H9 (cell line): ENCODE measurements around the gene KHNYN. TPM values are rescaled to one million over a fixed set of nuclear protein-coding genes. Genes with fewer than 3 reads are reported as not detected.

Experiments used
- DNase-seq: peaks from one replicate; pipeline ENCODE4 v3.0.0-alpha.2; 2017
- H2AFZ ChIP-seq: one replicate; pipeline ENCODE4 v1.6.1; 2013; ENCODE audit warnings: mild to moderate bottlenecking, low read length, control low read depth, moderate library complexity
- H2AK5ac ChIP-seq: 2 replicates; pipeline ENCODE4 v1.6.1; 2013; ENCODE audit warnings: low read length, control low read depth, mixed read lengths; ENCODE audit not compliant: insufficient read length
- H2BK120ac ChIP-seq: one replicate; pipeline ENCODE4 v1.6.1; 2013; ENCODE audit warnings: low read depth, mild to moderate bottlenecking, low read length, control low read depth, inconsistent platforms; ENCODE audit not compliant: poor library complexity, severe bottlenecking
- H2BK12ac ChIP-seq: 2 replicates; pipeline ENCODE4 v1.6.1; 2013; ENCODE audit warnings: low read length, control low read depth, mixed read lengths, low read depth; ENCODE audit not compliant: insufficient read length
- H2BK15ac ChIP-seq: 2 replicates; pipeline ENCODE4 v1.6.1; 2013; ENCODE audit warnings: low read depth, low read length, control low read depth
- H2BK20ac ChIP-seq: one replicate; pipeline ENCODE4 v1.6.1; 2013; ENCODE audit warnings: low read depth, mild to moderate bottlenecking, low read length, control low read depth, inconsistent platforms; ENCODE audit not compliant: poor library complexity, severe bottlenecking
- H2BK5ac ChIP-seq: 2 replicates; pipeline ENCODE4 v1.6.1; 2013; ENCODE audit warnings: low read length, control low read depth, mixed read lengths; ENCODE audit not compliant: insufficient read length
- H3K14ac ChIP-seq: 2 replicates; pipeline ENCODE4 v1.6.1; 2013; ENCODE audit warnings: low read length, control low read depth; ENCODE audit not compliant: insufficient read depth
- H3K18ac ChIP-seq: 2 replicates; pipeline ENCODE4 v1.6.1; 2013; ENCODE audit warnings: low read depth, mild to moderate bottlenecking, mixed read lengths, low read length, control low read depth; ENCODE audit not compliant: insufficient read length
- H3K23ac ChIP-seq: 2 replicates; pipeline ENCODE4 v1.6.1; 2013; ENCODE audit warnings: low read length, control low read depth, mixed read lengths, low read depth; ENCODE audit not compliant: insufficient read length
- H3K23me2 ChIP-seq: 2 replicates; pipeline ENCODE4 v1.6.1; 2013; ENCODE audit warnings: low read depth, mild to moderate bottlenecking, mixed read lengths, low read length, control low read depth; ENCODE audit not compliant: insufficient read length, poor library complexity, severe bottlenecking
- H3K27ac ChIP-seq: 2 replicates; pipeline ENCODE4 v1.5.1; 2013; ENCODE audit warnings: low read length, control low read depth, mixed read lengths, low read depth; ENCODE audit not compliant: insufficient read length
- H3K27me3 ChIP-seq: 2 replicates; pipeline ENCODE4 v1.6.1; 2013; ENCODE audit warnings: low read length, control low read depth, inconsistent platforms; ENCODE audit not compliant: insufficient read depth
- H3K4ac ChIP-seq: 2 replicates; pipeline ENCODE4 v1.6.1; 2013; ENCODE audit warnings: low read depth, mild to moderate bottlenecking, control low read depth, inconsistent platforms, low read length, moderate library complexity
- H3K4me1 ChIP-seq: 2 replicates; pipeline ENCODE4 v1.6.1; 2013; ENCODE audit warnings: low read length, control low read depth, inconsistent platforms; ENCODE audit not compliant: insufficient read depth
- H3K4me2 ChIP-seq: 2 replicates; pipeline ENCODE4 v1.6.1; 2013; ENCODE audit warnings: low read length, control low read depth, mixed read lengths; ENCODE audit not compliant: insufficient read length, insufficient read depth
- H3K56ac ChIP-seq: 2 replicates; pipeline ENCODE4 v1.6.1; 2013; ENCODE audit warnings: low read depth, mild to moderate bottlenecking, mixed read lengths, low read length, control low read depth; ENCODE audit not compliant: insufficient read length
- H3K79me1 ChIP-seq: 2 replicates; pipeline ENCODE4 v1.6.1; 2013; ENCODE audit warnings: low read depth, mild to moderate bottlenecking, moderate library complexity, low read length, control low read depth, inconsistent platforms; ENCODE audit not compliant: insufficient read depth, poor library complexity, severe bottlenecking
- H3K79me2 ChIP-seq: 2 replicates; pipeline ENCODE4 v1.6.1; 2013; ENCODE audit warnings: low read length, control low read depth, inconsistent platforms; ENCODE audit not compliant: insufficient read depth
- H3K9ac ChIP-seq: 2 replicates; pipeline ENCODE4 v1.6.1; 2013; ENCODE audit warnings: low read length, control low read depth, mixed read lengths; ENCODE audit not compliant: insufficient read length; ENCODE audit errors: extremely low read depth
- H3K9me3 ChIP-seq: one replicate; pipeline ENCODE4 v1.6.1; 2013; ENCODE audit warnings: low read depth, low read length, inconsistent platforms; ENCODE audit not compliant: control insufficient read depth
- H3T11ph ChIP-seq: one replicate; pipeline ENCODE4 v1.6.1; 2013; ENCODE audit warnings: mild to moderate bottlenecking, low read length, control low read depth, inconsistent platforms
- H4K20me1 ChIP-seq: one replicate; pipeline ENCODE4 v1.6.1; 2013; ENCODE audit not compliant: control insufficient read depth, insufficient read length, insufficient read depth
- H4K5ac ChIP-seq: 2 replicates; pipeline ENCODE4 v1.6.1; 2013; ENCODE audit warnings: low read depth, mild to moderate bottlenecking, mixed read lengths, low read length, control low read depth; ENCODE audit not compliant: insufficient read length
- H4K8ac ChIP-seq: replicated peaks from 2 replicates; pipeline ENCODE4 v1.6.1; 2013; ENCODE audit warnings: low read length, control low read depth, mixed read lengths, low read depth; ENCODE audit not compliant: insufficient read length
- H4K91ac ChIP-seq: 2 replicates; pipeline ENCODE4 v1.6.1; 2013; ENCODE audit warnings: low read depth, mild to moderate bottlenecking, moderate library complexity, mixed read lengths, low read length, control low read depth; ENCODE audit not compliant: insufficient read length
- H3K27ac Mint-ChIP-seq, 3 experiments: 2 replicates in 2 of 3; 3 replicates in 1 of 3; pipeline ENCODE4 v1.8.0; 2020 to 2021; ENCODE audit warnings: mixed read lengths in 3 of 3, mild to moderate bottlenecking in 1 of 3, moderate library complexity in 1 of 3
- H3K27me3 Mint-ChIP-seq: 2 replicates; pipeline ENCODE4 v1.8.0; 2021; ENCODE audit warnings: low read depth, mild to moderate bottlenecking, moderate library complexity, mixed read lengths
- H3K36me3 Mint-ChIP-seq, 3 experiments: 2 replicates in 2 of 3; 3 replicates in 1 of 3; pipeline ENCODE4 v1.8.0; 2020 to 2021; ENCODE audit warnings: low read depth in 3 of 3, mixed read lengths in 3 of 3; ENCODE audit not compliant: insufficient read depth in 1 of 3
- H3K4me1 Mint-ChIP-seq, 2 experiments: 2 replicates each; pipeline ENCODE4 v1.8.0; 2020; ENCODE audit warnings: mixed read lengths in 2 of 2
- H3K4me3 Mint-ChIP-seq, 2 experiments: 2 replicates in 1 of 2; 3 replicates in 1 of 2; pipeline ENCODE4 v1.8.0; 2020 to 2021; ENCODE audit warnings: mild to moderate bottlenecking in 2 of 2, mixed read lengths in 2 of 2, moderate library complexity in 1 of 2
- H3K9me3 Mint-ChIP-seq, 2 experiments: 2 replicates in 1 of 2; 3 replicates in 1 of 2; pipeline ENCODE4 v1.8.0; 2020; ENCODE audit warnings: mild to moderate bottlenecking in 2 of 2, mixed read lengths in 2 of 2, moderate library complexity in 1 of 2
- CTCF ChIP-seq: fragments of 200-600 bp; sonication (generic); conservative IDR thresholded peaks from 3 replicates; pipeline ENCODE4 v1.8.0; 2021; ENCODE audit warnings: antibody characterized with exemption, mild to moderate bottlenecking
- WGBS: extraction: QIAGEN DNeasy Blood & Tissue Kit; methylation state at CpG from one replicate; pipeline ENCODE4 v1.1.7; 2013; ENCODE audit warnings: missing lambda C conversion rate, low lambda C conversion rate, mixed read lengths; ENCODE audit not compliant: insufficient read length; ENCODE audit errors: extremely low coverage; 5-methylcytosine and 5-hydroxymethylcytosine counted together
- total RNA-seq: library from RNA; stranded (reverse); gene quantifications from 2 replicates; pipeline ENCODE4 v1.2.1, GENCODE V29; 2021

The KHNYN gene
- total RNA-seq, 1 experiment from 2014 or later, result 30.0 TPM

- no peak overlapping the region for H4K91ac ChIP-seq
- H2AK5ac ChIP-seq, result no peak overlapping the region
- no peak overlapping the region for H3K18ac ChIP-seq
- H2AFZ ChIP-seq, result no peak overlapping the region
- H3K79me1 ChIP-seq, result peaks cover 2% of the 10 kb centered on the region
- H3K4ac ChIP-seq, result no peak overlapping the region
- H3K79me2 ChIP-seq, result no peaks in the 10 kb centered on the region
- DNase-seq, result no peak
- peaks cover 19 to 44% (median 41%) of the 10 kb centered on the region in 3 experiments for H3K36me3 Mint-ChIP-seq
- no CpG with 5 or more reads among the region's 12 CpGs for WGBS
- H3K14ac ChIP-seq, result peak overlapping the region; percentile 55; the same call in 1 of the 2 replicates
- H3K23ac ChIP-seq, result no peak overlapping the region
- no peak overlapping the region for H2BK20ac ChIP-seq
- no peaks in the 10 kb centered on the region for H3K4me1 ChIP-seq
- no peaks in the 10 kb centered on the region for H3K9me3 ChIP-seq
- H3K27me3 ChIP-seq, result no peaks in the 10 kb centered on the region
- H3K27ac Mint-ChIP-seq, result peak overlapping the region; percentile 50 to 100 (median 99); a peak in 6 of 7 replicates
- H3K56ac ChIP-seq, result no peak overlapping the region
- no peaks in the 10 kb centered on the region for H4K20me1 ChIP-seq
- no peak overlapping the region for H4K5ac ChIP-seq
- H3K4me1 Mint-ChIP-seq, result peaks cover 13 to 15% of the 10 kb centered on the region in 2 experiments
- peak overlapping the region; percentile 69 for H3K4me2 ChIP-seq
- H2BK120ac ChIP-seq, result no peak overlapping the region
- H3K9me3 Mint-ChIP-seq, result no peaks in the 10 kb centered on the region; a peak in 1 of 5 replicates
- no peak overlapping the region for H2BK15ac ChIP-seq
- H4K8ac ChIP-seq, result no peak overlapping the region
- H2BK5ac ChIP-seq, result no peak overlapping the region
- no peak for TF ChIP-seq CTCF
- H3K27me3 Mint-ChIP-seq, result no peaks in the 10 kb centered on the region; the same call in 1 of the 2 replicates
- H3K4me3 Mint-ChIP-seq, result peak overlapping the region; percentile 90 to 91
- no peak overlapping the region for H3K27ac ChIP-seq
- no peak overlapping the region for H3T11ph ChIP-seq
- no peak overlapping the region for H2BK12ac ChIP-seq
- peaks cover 10% of the 10 kb centered on the region for H3K23me2 ChIP-seq
- peak overlapping the region; percentile 70 for H3K9ac ChIP-seq
Measured at GRCh38 chr14:24441904-24442239, 12.1 kb downstream of the KHNYN start.
